HG03457 (cell line): ENCODE measurements around the gene TATDN3.
"Not testable (repeated sequence)": the region's sequence is repeated elsewhere in the genome, so short reads cannot be mapped to it uniquely, and the experiment has no call there.

ENCODE experiments used
- ATAC-seq: cut with Tn5 transposase; IDR thresholded peaks from one replicate; pipeline ENCODE4 v1.9.1; 2021; ENCODE audit warnings: moderate number of reproducible peaks; ENCODE audit not compliant: unreplicated experiment

TATDN3 gene

GRCh38 chr1:212774584-212774983 lies 17.1 kb upstream of the TATDN3 start:
- ATAC-seq, result no peak

GRCh38 chr1:212775241-212775640 lies 16.5 kb upstream of the TATDN3 start:
- ATAC-seq, result no peak

GRCh38 chr1:212777151-212777550 lies 14.5 kb upstream of the TATDN3 start:
- ATAC-seq, result no peak

DNA sequence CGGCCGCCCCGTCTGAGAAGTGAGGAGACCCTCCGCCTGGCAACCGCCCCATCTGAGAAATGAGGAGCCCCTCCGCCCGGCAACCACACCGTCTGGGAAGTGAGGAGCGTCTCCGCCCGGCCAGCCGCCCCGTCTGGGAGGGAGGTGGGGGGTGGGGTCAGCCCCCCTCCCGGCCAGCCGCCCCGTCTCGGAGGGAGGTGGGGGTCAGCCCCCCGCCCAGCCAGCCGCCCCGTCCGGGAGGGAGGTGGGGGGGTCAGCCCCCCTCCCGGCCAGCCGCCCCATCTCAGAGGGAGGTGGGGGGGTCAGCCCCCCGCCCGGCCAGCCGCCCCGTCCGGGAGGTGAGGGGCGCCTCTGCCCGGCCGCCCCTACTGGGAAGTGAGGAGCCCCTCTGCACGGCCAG lies 12.6 kb upstream of the TATDN3 start:
- ATAC-seq, result not testable (repeated sequence)

GRCh38 chr1:212780759-212781158 lies 10.9 kb upstream of the TATDN3 start:
- ATAC-seq, result no peak

- no peak for ATAC-seq
Observed at GRCh38 chr1:212781225-212781624, 10.5 kb upstream of the TATDN3 start.

- ATAC-seq, result no peak
Observed at GRCh38 chr1:212782422-212783154, 9.1 kb upstream of the TATDN3 start.

DNA sequence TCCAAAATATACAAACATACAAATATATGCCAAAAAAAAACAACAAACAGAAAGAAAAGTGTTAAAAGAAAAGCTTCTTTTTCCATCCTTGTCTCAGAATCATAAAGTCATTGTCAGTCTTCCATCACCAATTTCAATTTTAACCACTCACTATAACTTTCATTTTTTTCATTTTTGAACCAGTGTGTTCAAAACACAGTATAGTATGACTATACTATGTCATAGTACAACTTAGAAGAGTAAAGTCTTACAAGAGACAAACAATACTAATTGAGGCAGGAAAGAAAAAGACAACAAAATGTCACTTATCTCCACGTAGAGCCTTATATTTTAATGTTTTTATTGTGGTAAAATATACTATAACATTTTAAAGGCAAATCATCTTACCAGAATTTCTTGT lies 7.7 kb upstream of the TATDN3 start:
- ATAC-seq, result no peak

DNA sequence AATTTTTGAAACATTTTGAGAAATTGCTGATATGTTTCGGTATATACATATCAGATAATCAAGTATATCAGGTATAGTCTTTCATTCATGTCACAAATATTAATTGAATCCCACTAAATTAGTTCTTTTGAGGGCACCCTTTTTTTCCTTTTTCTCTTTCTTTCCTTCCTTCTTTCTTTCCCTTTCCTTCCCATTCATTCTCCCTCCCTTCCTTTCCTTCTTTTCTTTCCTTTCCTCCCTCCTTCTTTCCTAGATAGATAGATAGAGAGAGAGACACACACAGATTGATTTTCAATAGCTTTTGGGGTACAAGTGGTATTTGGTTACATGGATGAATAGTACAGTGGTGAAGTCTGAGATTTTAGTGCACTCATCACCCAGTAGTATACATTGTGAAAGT lies 5.8 kb upstream of the TATDN3 start:
- ATAC-seq, result no peak

DNA sequence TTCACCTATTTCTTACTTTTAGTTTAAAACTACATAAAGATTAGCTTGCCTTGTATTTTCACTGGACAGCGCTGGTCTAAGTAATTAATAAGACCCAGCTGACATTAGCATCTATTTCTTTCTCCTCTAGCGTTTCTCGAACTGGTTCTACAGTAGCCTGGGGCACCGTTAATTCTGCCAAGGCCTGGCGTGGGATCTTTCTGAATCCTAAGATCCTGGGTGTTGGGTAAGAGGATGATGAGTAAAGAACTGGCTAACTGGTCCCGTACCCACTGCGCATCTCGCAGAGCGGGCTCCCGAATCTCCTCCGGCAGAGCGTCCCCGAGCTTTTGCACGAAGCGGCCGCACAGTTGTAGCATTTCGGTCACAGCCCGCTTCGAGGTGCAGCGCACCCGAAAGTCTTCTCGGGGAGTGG lies 426 bp upstream of the TATDN3 start:
- ATAC-seq, result peak; percentile 24

GRCh38 chr1:212792396-212792908 lies 758 bp downstream of the TATDN3 start:
- ATAC-seq, result no peak

GRCh38 chr1:212794561-212795014 lies 2.9 kb downstream of the TATDN3 start:
- peak; percentile 65 for ATAC-seq

DNA sequence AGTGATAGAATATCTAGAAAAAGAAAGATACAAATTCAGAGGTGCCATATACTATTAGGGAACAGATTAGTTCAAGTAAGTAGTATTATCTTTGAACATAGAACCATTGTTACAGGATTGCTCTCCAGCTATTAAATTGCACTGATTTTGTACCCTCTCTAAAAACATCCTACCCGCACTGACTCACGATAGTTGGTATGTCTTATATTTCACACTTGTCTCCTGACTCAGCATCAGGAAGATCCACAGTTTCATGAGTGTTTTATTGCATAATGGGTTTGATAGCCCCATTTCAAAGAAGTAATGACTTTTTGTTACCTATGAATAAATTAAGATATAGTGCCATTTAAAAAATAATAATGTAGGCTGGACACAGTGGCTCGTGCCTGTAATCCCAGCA lies 6.0 kb downstream of the TATDN3 start:
- no peak for ATAC-seq

DNA sequence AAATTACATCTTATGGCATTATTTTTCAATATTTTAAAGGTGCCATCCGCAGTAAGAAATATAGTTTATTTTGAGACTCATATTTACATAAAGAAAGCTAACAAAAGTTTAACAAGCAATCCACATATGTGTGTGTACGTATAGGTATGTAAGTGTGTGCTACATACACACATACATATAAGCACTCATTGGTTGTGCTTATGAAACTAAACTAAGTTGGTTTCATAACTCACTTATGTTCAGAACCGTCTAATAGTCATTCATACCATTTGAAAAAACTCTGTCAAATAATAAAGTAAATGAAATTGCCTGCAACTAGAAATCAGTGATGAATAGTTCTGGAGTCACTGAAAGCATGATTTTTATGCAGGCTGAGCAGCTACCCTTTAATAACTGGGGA lies 14.1 kb downstream of the TATDN3 start:
- no peak for ATAC-seq

DNA sequence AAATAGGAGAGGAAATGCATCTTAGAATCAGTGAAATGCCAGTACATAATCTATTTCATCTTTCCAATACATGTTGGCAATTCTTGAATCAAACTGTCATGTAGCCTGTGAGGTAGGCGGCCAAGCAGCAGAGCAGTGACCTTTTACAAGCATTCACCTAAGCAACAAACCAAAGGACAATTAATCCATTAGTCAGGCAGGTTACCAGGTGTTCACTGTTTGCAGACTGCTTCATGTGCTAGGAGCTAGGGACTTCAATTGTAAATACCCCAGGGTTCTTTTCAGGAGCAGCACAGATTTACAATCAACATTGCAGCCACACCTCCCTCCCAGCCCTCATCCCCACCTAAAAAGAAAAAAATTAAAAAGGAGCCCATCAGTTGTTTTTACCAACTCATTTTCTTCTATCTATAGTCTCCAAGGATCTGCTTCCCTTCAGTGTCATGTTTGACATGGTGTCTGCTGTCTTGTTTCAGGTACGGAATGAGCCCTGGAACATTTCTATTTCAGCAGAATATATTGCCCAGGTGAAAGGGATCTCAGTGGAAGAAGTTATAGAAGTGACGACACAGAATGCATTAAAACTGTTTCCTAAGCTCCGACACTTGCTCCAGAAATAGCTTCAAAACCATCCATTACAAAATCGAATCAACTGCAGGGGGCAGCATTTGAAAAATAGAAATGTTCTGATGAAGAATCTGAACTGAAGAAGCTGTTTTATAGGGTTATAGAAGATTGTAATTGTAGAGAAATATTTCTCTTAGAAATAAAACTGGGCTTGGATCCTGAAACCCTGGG lies 23.0 kb downstream of the TATDN3 start:
- no peak for ATAC-seq

GRCh38 chr1:212816567-212817278 lies 25.0 kb downstream of the TATDN3 start:
- no peak for ATAC-seq

- peak; percentile 51 for ATAC-seq
Observed at GRCh38 chr1:212819726-212820125, 28.0 kb downstream of the TATDN3 start.

- ATAC-seq, result no peak
Observed at GRCh38 chr1:212820969-212821368, 29.3 kb downstream of the TATDN3 start.

- ATAC-seq, result no peak
Observed at GRCh38 chr1:212822956-212823355, 31.3 kb downstream of the TATDN3 start.

DNA sequence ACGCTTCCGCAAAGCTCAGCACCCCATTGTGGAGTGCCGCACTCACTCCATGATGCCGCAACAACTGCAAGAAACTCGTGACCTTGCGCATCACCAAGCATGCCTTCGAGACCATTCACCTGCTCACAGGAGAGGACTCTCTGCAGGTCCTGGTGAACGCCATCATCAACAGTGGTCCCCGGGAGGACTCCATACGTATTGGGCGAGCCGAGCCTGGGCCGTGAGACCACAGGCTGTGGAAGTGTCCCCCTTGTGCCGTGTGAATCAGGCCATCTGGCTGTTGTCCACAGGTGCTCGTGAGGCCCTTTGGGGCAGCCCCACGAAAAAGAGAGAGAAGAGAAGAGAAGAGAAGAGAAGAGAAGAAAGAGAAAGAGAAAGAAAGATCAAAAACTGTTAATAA lies 32.5 kb downstream of the TATDN3 start:
- ATAC-seq, result no peak

GRCh38 chr1:212825798-212826452 lies 34.2 kb downstream of the TATDN3 start:
- ATAC-seq, result no peak
